Measurements from ENCODE around the gene NPFFR1. TPM values are rescaled to one million over a fixed set of nuclear protein-coding genes. Genes with fewer than 3 reads are reported as not detected.
"Not testable (repeated sequence)": the region's sequence is repeated elsewhere in the genome, so short reads cannot be mapped to it uniquely, and the experiment has no call there.

The NPFFR1 gene
- total RNA-seq, 1 donor from 2014 or later = not detected

GRCh38 chr10:70258216-70258615 lies 25.6 kb downstream of the NPFFR1 start:
- intact Hi-C loops (cut with micrococcal nuclease) = no loop called here

GRCh38 chr10:70257816-70258215 lies 26.0 kb downstream of the NPFFR1 start:
- intact Hi-C loops (cut with micrococcal nuclease) = not testable (repeated sequence)

- intact Hi-C loops (cut with micrococcal nuclease) = no loop called here
These were observed 27.3 kb downstream of the NPFFR1 start for GRCh38 chr10:70256463-70256862.

- intact Hi-C loops (cut with micrococcal nuclease) = no loop called here
These were observed 28.2 kb downstream of the NPFFR1 start for GRCh38 chr10:70255329-70256299.

- intact Hi-C loops (cut with micrococcal nuclease) = no loop called here
These were observed 29.0 kb downstream of the NPFFR1 start for GRCh38 chr10:70254778-70255328.

GRCh38 chr10:70253878-70254765 lies 29.7 kb downstream of the NPFFR1 start:
- intact Hi-C loops (cut with micrococcal nuclease) = no loop called here

GRCh38 chr10:70250961-70251680 lies 32.7 kb downstream of the NPFFR1 start:
- intact Hi-C loops (cut with micrococcal nuclease) = no loop called here

GRCh38 chr10:70247360-70247759 lies 36.4 kb downstream of the NPFFR1 start:
- intact Hi-C loops (cut with micrococcal nuclease) = no loop called here

- intact Hi-C loops (cut with micrococcal nuclease) = no loop called here
These were observed 42.7 kb downstream of the NPFFR1 start for GRCh38 chr10:70241081-70241480.

- intact Hi-C loops (cut with micrococcal nuclease) = not testable (repeated sequence)
These were observed 43.8 kb downstream of the NPFFR1 start for GRCh38 chr10:70239986-70240385.

GRCh38 chr10:70239077-70239976 lies 44.5 kb downstream of the NPFFR1 start:
- intact Hi-C loops (cut with micrococcal nuclease) = not testable (repeated sequence)

GRCh38 chr10:70237958-70238536 lies 45.8 kb downstream of the NPFFR1 start:
- intact Hi-C loops (cut with micrococcal nuclease) = not testable (repeated sequence)

GRCh38 chr10:70234668-70235447 lies 48.9 kb downstream of the NPFFR1 start:
- intact Hi-C loops (cut with micrococcal nuclease) = loop anchor here (5.0 kb wide), 2 partner anchors 37 to 147 kb away; partner anchors contain the start of gene LRRC20

- intact Hi-C loops (cut with micrococcal nuclease) = loop anchor here (1.0 to 5.0 kb wide), 6 partner anchors 38 to 170 kb away; partner anchors contain the start of genes EIF4EBP2, LRRC20, SAR1A and TYSND1
These were observed 49.9 kb downstream of the NPFFR1 start for GRCh38 chr10:70233939-70234300.

- intact Hi-C loops (cut with micrococcal nuclease) = loop anchor here (1.0 to 5.0 kb wide), 6 partner anchors 39 to 171 kb away; partner anchors contain the start of genes EIF4EBP2, LRRC20, SAR1A and TYSND1
These were observed 50.5 kb downstream of the NPFFR1 start, which contains the start of gene PPA1 for GRCh38 chr10:70233109-70233938. TSS of gene PPA1 (minus strand) at chr10:70233429. CDS start at chr10:70233327, 102 bp downstream.

GRCh38 chr10:70232859-70233108 lies 51.0 kb downstream of the NPFFR1 start:
- intact Hi-C loops (cut with micrococcal nuclease) = loop anchor here (1.0 to 5.0 kb wide), 7 partner anchors 11 to 172 kb away; partner anchors contain the start of genes EIF4EBP2, LRRC20, SAR1A and TYSND1

GRCh38 chr10:70232155-70232858 lies 51.5 kb downstream of the NPFFR1 start:
- intact Hi-C loops (cut with micrococcal nuclease) = loop anchor here (1.0 to 5.0 kb wide), 4 partner anchors 11 to 150 kb away; partner anchors contain the start of gene LRRC20

All from T-helper 2 cell treated with Interferon-gamma antibody and Interleukin-4, amounts not matched to agents 100 ng/mL and 5 ng/mL, for 36 hours (primary cell).